Activated naive CD4-positive, alpha-beta T cell treated with anti-CD3 and anti-CD28 coated beads, Interleukin-2, amount 10 ng/mL, durations not matched to agents 7 days and 5 days (primary cell): ENCODE measurements around the gene RNF151.
A peak's percentile ranks its signal among the peaks of the same experiment; 100 is the strongest.

Source experiments
- CTCF ChIA-PET: fragments of 350-600 bp; sonication (Branson Sonifier 250); formaldehyde crosslinking; loops from one replicate; lab custom pipeline; 2021; ENCODE audit warnings: antibody characterized with exemption; lab: Charles Lee
- DNase-seq: peaks from one replicate; pipeline ENCODE4 v3.0.0-alpha.2; 2020
- H3K27ac Mint-ChIP-seq: one replicate; pipeline ENCODE4 v1.8.0; 2021; ENCODE audit warnings: mild to moderate bottlenecking, moderate library complexity, mixed read lengths
- H3K27me3 Mint-ChIP-seq: one replicate; pipeline ENCODE4 v1.8.0; 2021; ENCODE audit warnings: mild to moderate bottlenecking, mixed read lengths
- H3K36me3 Mint-ChIP-seq: one replicate; pipeline ENCODE4 v1.8.0; 2021; ENCODE audit warnings: mixed read lengths
- H3K4me1 Mint-ChIP-seq: one replicate; pipeline ENCODE4 v1.8.0; 2021; ENCODE audit warnings: mixed read lengths
- H3K4me3 Mint-ChIP-seq: one replicate; pipeline ENCODE4 v1.8.0; 2021; ENCODE audit warnings: mild to moderate bottlenecking, moderate library complexity, mixed read lengths
- H3K9me3 Mint-ChIP-seq: one replicate; pipeline ENCODE4 v1.8.0; 2021; ENCODE audit warnings: mixed read lengths

Gene RNF151

DNA sequence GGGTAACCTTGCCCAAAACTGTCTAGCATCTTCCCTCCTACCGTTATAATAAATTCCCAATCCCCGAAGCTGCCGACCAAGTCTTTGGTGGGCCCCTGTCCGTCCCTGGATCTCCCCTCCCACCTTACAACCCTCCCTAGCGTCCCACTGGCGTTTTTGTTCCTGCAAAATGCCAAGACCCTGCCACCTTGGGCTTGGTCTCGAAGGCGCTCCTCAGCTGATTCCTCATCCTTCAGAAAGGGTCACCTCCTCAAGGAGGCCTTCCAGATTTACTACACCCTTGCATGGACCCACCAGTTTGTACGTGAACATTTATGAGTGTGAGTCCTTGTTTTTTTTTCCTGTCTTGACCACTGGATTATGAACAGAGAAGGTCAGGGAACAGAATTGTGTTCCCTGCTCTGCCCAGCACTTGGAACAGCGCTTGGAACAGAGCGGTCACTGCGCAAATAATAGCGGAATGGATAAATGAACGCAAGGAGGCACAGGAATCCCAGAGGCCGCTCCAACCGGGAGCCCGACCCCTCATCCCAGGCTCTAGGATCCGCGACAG lies 16.4 kb downstream of the RNF151 start:
- CTCF ChIA-PET, result interaction anchor here (1.1 kb wide), 1 partner anchor 21 kb away, joined by 5 read pairs; no protein-coding TSS in a partner anchor
- Mint-ChIP-seq H3K27me3 (peaks cover 71% of the 10 kb centered on the region), H3K27ac (peak overlapping the region; percentile 52), H3K4me1 (peaks cover 22% of the 10 kb centered on the region), H3K9me3 (no peaks in the 10 kb centered on the region), H3K4me3 (peak overlapping the region; percentile 80), H3K36me3 (peaks cover 10% of the 10 kb centered on the region)
- no peak for DNase-seq

DNA sequence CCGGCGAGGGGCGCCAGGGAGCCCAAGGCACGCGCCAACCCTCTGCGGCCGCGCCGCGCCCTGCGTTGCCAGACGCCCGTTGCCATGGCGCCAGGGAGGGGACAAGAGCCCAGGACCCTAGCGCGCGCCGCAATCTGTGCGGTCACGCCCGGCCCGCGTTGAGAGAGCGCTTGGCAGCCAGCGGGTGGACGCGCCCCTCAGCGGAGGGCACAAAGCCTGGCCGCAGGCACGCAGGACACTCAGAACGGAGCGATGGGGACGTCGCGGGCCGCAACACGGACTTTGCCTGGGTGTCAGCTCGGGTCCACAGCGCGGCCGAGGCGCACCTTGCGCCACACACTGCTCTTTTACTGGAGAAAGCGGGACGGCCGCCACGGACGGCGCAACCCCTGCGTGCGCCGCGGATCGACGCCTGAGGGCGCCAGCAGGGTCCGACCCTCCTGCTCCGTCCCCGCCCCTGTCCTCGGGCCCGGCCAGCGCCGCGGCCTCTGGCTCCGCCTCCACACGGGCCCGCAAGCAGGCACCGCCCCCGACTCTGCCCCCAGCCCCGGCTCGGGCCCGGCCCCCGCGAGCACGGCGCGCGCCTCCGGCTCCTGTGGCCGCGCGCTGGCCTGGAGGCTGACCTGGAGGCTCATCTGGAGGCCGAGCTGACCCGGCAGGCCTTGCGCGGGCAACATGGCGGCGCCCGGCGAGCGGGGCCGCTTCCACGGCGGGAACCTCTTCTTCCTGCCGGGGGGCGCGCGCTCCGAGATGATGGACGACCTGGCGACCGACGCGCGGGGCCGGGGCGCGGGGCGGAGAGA lies 17.1 kb downstream of the RNF151 start, which contains the start of gene GFER:
TSS of gene GFER (plus strand) at position 650 of the 803 bp plus-strand sequence. CDS start at position 676, 26 bp downstream.
- H3K4me1 Mint-ChIP-seq, result peaks cover 25% of the 10 kb centered on the region
- DNase-seq, result peak; percentile 80
- peaks cover 13% of the 10 kb centered on the region for H3K36me3 Mint-ChIP-seq
- H3K9me3 Mint-ChIP-seq, result no peaks in the 10 kb centered on the region
- H3K27ac Mint-ChIP-seq, result peak within 1 kb of the TSS; percentile 71
- H3K4me3 Mint-ChIP-seq, result peak within 1 kb of the TSS; percentile 80
- CTCF ChIA-PET, result interaction anchor here (1.5 to 1.7 kb wide), 2 partner anchors 12 to 20 kb away, joined by 5 read pairs; partner anchors contain the start of gene TBL3
- H3K27me3 Mint-ChIP-seq, result peaks cover 78% of the 10 kb centered on the region

DNA sequence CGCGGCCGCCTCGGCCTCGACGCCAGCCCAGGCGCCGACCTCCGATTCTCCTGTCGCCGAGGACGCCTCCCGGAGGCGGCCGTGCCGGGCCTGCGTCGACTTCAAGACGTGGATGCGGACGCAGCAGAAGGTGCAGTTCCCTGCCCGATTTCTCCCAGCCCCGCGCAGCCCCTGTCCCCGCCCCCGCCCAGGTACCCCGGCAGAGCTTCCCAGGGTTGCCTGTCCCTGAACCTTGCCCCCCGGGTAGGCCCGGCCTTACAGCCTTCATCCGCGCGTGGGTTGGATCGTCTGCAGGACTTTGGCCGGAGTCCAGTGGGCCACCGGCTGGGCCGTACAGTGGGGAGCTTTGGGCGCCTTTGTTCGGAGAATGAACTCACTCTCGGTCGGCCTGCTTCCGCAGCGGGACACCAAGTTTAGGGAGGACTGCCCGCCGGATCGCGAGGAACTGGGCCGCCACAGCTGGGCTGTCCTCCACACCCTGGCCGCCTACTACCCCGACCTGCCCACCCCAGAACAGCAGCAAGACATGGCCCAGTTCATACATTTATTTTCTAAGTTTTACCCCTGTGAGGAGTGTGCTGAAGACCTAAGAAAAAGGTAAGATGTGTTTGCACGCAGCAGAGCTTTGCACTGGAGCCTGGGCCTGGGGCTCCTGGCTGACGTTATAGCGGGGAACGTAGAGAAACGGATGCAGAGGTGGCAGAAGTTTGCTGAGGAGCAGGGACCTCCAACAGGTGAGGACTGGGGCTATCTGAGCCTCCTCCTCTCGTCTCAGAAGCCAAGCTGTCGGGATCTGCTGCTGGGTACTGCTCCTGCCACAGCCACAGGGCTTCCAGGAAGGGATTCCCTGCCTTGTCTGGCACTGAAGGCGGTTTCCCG lies 17.9 kb downstream of the RNF151 start:
- Mint-ChIP-seq H3K4me1 (peaks cover 28% of the 10 kb centered on the region), H3K9me3 (no peaks in the 10 kb centered on the region), H3K27ac (peak overlapping the region; percentile 71), H3K36me3 (peaks cover 13% of the 10 kb centered on the region), H3K4me3 (peak overlapping the region; percentile 80), H3K27me3 (peaks cover 82% of the 10 kb centered on the region)
- CTCF ChIA-PET, result interaction anchor here (1.3 to 1.7 kb wide), 3 partner anchors 13 to 20 kb away, joined by 3 to 5 read pairs (median 5); partner anchors contain the start of gene TBL3
- no peak for DNase-seq

DNA sequence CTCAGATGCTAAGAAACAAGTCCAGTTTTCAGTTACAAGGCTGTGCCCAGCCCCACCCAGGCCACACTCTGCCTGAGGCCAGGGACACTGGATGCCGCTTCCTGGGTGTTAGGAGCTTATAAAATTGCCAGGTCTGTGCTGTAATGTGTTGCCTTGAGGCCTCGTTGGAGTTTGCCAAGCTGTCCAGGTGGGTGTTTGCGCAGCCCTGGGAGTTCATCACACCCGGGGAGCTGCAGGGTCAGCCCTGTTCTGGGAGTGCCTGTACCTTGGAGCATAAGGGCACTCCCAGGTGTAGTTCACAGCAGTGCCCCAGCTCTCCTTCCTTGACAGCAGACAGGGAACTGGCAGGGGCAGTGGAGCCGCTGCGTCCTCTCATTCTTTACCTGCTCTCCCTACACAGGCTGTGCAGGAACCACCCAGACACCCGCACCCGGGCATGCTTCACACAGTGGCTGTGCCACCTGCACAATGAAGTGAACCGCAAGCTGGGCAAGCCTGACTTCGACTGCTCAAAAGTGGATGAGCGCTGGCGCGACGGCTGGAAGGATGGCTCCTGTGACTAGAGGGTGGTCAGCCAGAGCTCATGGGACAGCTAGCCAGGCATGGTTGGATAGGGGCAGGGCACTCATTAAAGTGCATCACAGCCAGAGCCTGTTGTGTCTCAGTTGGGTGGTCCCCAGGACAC lies 19.0 kb downstream of the RNF151 start:
- Mint-ChIP-seq H3K27me3 (peaks cover 78% of the 10 kb centered on the region), H3K27ac (peak overlapping the region; percentile 19), H3K9me3 (no peaks in the 10 kb centered on the region), H3K4me3 (peak overlapping the region; percentile 80), H3K36me3 (peaks cover 13% of the 10 kb centered on the region), H3K4me1 (peaks cover 31% of the 10 kb centered on the region)
- CTCF ChIA-PET, result interaction anchor here (1.3 to 1.7 kb wide), 2 partner anchors 14 to 17 kb away, joined by 3 to 5 read pairs; partner anchors contain the start of gene TBL3
- DNase-seq, result no peak

DNA sequence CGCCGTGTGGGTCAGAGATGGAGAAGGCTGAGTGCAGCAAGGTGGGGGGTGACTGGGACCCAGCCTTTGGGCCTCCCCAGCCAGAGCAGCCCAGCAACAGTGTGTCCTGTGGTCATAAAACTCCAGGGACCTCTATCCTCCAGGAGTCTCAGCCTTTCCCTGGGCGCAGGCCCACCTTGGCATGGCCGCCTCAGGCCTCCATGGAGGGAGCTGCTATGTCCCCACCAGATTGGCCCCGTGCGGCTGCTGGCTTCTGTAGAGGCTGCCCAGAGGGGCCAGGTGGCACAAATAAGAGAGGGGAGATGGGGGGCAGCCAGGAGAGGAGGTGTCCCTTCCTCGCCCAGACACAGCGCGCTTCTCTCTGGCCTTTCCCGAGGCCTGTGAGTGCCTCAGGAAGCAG lies 20.5 kb downstream of the RNF151 start:
- CTCF ChIA-PET, result interaction anchor here (0.6 to 1.9 kb wide), 2 partner anchors 17 to 408 kb away, joined by 3 to 5 read pairs; no protein-coding TSS in a partner anchor
- DNase-seq, result no peak
- Mint-ChIP-seq H3K27me3 (peaks cover 77% of the 10 kb centered on the region), H3K4me1 (peaks cover 41% of the 10 kb centered on the region), H3K4me3 (no peak overlapping the region), H3K9me3 (no peaks in the 10 kb centered on the region), H3K36me3 (peaks cover 13% of the 10 kb centered on the region), H3K27ac (no peak overlapping the region)

DNA sequence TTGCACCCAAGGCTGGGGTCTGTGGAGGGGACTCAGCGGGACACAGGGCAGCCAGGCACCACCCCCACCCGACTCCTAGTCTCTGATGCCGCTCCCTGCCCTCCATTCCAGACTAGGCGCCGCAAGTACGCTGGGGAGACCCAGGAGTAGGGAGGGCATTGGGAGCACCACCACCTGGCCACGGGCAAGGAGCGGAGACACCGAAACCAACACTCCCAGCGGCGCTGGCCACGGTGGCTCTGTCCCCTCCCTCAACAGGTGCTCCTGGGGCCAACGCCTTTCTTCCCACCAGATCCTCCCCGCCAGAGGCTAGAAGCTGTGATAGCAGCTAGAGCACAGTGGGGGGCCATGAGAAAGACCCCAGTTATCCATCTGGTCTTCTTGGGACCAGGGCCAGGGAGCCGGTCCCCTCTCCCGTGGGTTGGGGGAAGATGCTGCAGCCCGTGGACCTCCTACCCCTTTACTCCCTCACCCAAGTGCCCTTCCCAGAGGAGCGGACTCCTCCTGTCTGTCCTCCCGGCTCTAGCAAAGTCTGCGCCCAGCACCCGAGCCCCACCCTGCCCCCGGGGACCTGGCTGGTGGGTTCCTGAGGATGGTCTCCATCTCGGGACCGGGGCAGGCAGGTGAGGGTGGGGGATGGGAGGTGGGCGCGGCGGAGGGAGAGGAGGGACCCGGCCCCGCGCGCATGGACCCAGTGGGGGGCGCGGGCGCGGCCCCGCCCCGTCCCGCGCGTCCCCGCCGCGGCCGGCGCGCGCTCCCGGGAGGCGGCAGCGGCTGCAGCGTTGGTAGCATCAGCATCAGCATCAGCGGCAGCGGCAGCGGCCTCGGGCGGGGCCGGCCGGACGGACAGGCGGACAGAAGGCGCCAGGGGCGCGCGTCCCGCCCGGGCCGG lies 22.8 kb downstream of the RNF151 start, which contains the start of gene SYNGR3:
TSS of gene SYNGR3 (plus strand) at position 762 of the 892 bp plus-strand sequence. CDS start 133 bp downstream, outside the sequence.
- peaks cover 63% of the 10 kb centered on the region for H3K27me3 Mint-ChIP-seq
- DNase-seq, result no peak
- peaks cover 11% of the 10 kb centered on the region for H3K36me3 Mint-ChIP-seq
- H3K4me3 Mint-ChIP-seq, result peak within 1 kb of the TSS; percentile 65
- no peak within 1 kb of the TSS for H3K27ac Mint-ChIP-seq
- H3K4me1 Mint-ChIP-seq, result peaks cover 38% of the 10 kb centered on the region
- no peaks in the 10 kb centered on the region for H3K9me3 Mint-ChIP-seq
- CTCF ChIA-PET, result interaction anchor here (1.4 kb wide), 1 partner anchor 15 kb away, joined by 3 read pairs; no protein-coding TSS in a partner anchor

DNA sequence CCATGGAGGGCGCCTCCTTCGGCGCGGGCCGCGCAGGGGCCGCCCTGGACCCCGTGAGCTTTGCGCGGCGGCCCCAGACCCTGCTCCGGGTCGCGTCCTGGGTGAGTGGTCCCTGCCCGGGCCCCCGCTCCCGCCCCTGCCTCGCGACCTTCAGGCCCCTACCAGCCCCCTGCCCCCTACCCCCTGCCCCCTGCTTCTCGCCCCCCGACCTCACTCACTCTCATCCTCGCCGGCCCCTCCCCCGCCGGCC lies 23.4 kb downstream of the RNF151 start:
- Mint-ChIP-seq H3K36me3 (peaks cover 11% of the 10 kb centered on the region), H3K4me1 (peaks cover 32% of the 10 kb centered on the region)

DNA sequence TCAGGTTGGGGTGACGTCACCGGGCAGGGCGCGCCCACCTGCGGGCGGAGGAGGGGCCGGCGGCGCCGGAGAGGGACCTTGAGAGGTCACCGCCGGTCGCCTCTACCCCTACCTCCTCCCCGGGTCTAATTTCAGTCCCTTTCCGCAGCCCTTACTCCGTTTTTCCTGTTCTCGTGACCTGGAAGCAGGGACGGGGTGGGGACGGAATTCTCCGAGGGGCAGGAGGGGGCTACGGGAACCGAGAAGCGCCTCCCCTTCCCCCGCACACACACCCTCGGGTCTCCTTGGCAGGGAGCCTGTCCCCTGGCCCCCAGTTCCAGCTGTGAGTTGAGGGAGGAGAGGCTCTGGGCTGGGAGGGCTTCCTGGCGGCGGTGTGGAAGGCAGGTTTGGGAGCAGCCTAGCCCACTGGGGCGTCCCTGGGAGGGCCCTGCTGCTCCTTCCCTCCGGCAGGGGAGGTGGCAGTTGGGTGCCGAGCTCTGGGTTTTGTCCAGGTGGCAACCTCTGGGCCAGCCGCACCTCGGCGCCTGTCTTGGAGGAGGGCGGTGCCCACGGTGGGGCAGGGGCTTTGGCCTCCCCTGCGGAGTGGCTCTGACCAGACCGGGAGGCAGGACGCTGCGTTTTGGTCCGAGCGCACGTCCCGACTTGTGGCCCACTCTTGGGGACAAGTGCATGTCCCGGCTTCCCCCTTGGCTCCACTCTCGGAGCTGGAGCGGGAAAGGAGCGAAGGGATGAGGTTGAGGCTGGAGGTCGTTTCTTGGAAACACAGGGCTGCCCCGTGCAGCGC lies 23.9 kb downstream of the RNF151 start:
- Mint-ChIP-seq H3K27ac (peak overlapping the region; percentile 69), H3K36me3 (peaks cover 11% of the 10 kb centered on the region), H3K4me1 (peaks cover 27% of the 10 kb centered on the region), H3K9me3 (no peaks in the 10 kb centered on the region), H3K4me3 (peak overlapping the region; percentile 65), H3K27me3 (peaks cover 60% of the 10 kb centered on the region)
- CTCF ChIA-PET, result interaction anchor here (1.6 kb wide), 1 partner anchor 13 kb away, joined by 8 read pairs; no protein-coding TSS in a partner anchor
- peak; percentile 63 for DNase-seq

More for the DNA sequence above, 23.4 kb downstream of the RNF151 start:
- Mint-ChIP-seq H3K4me3 (no peak overlapping the region), H3K27me3 (peaks cover 60% of the 10 kb centered on the region), H3K9me3 (no peaks in the 10 kb centered on the region), H3K27ac (no peak overlapping the region)
- DNase-seq, result no peak
- CTCF ChIA-PET, result no interaction called here

DNA sequence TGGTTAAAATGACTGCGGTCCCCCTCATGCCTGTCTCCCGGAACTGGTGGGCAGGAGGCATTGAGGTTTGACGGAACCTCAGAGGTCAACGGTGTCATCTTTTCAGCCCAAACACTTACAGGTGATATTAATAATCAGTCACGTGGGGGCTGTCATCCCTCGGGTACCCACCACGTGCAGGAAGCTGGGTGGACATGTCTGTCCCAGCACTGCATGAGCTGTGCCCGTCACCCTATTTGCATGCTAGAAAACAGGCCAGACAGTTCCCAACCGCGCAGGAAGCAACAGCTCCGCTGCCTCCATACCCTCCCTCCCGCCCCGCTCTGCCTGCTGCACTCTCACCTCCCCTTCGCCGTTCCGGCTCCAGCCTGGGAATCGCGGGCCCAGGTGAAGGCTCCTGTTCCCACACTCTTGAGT lies 24.5 kb downstream of the RNF151 start:
- peaks cover 11% of the 10 kb centered on the region for H3K36me3 Mint-ChIP-seq
- H3K4me1 Mint-ChIP-seq, result peaks cover 23% of the 10 kb centered on the region
- peak overlapping the region; percentile 69 for H3K27ac Mint-ChIP-seq
- CTCF ChIA-PET, result interaction anchor here (1.6 kb wide), 1 partner anchor 13 kb away, joined by 8 read pairs; no protein-coding TSS in a partner anchor
- no peaks in the 10 kb centered on the region for H3K9me3 Mint-ChIP-seq
- peak overlapping the region; percentile 65 for H3K4me3 Mint-ChIP-seq
- DNase-seq, result peak; percentile 61
- peaks cover 60% of the 10 kb centered on the region for H3K27me3 Mint-ChIP-seq

DNA sequence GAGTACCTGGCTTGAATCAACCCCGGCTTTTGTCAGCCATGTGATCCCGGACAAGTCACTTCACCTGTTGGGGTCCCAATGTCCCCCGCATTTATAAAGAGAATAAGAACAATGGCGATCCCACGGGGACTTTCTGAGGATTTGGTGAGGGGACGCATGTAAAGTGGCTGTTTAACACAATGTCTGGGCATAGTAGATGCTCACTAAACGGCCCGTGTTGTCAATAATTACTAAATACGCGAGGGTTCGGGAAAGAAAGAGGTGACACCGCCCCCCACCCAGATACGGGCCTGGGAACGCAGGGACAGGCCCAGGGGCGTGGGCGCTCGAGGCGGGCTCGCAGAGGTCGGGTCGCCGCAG lies 24.9 kb downstream of the RNF151 start:
- CTCF ChIA-PET, result interaction anchor here (1.6 kb wide), 1 partner anchor 12 kb away, joined by 8 read pairs; no protein-coding TSS in a partner anchor
- peaks cover 56% of the 10 kb centered on the region for H3K27me3 Mint-ChIP-seq
- peak overlapping the region; percentile 35 for H3K27ac Mint-ChIP-seq
- H3K9me3 Mint-ChIP-seq, result no peaks in the 10 kb centered on the region
- peaks cover 23% of the 10 kb centered on the region for H3K4me1 Mint-ChIP-seq
- no peak for DNase-seq
- peak overlapping the region; percentile 65 for H3K4me3 Mint-ChIP-seq
- peaks cover 7% of the 10 kb centered on the region for H3K36me3 Mint-ChIP-seq

DNA sequence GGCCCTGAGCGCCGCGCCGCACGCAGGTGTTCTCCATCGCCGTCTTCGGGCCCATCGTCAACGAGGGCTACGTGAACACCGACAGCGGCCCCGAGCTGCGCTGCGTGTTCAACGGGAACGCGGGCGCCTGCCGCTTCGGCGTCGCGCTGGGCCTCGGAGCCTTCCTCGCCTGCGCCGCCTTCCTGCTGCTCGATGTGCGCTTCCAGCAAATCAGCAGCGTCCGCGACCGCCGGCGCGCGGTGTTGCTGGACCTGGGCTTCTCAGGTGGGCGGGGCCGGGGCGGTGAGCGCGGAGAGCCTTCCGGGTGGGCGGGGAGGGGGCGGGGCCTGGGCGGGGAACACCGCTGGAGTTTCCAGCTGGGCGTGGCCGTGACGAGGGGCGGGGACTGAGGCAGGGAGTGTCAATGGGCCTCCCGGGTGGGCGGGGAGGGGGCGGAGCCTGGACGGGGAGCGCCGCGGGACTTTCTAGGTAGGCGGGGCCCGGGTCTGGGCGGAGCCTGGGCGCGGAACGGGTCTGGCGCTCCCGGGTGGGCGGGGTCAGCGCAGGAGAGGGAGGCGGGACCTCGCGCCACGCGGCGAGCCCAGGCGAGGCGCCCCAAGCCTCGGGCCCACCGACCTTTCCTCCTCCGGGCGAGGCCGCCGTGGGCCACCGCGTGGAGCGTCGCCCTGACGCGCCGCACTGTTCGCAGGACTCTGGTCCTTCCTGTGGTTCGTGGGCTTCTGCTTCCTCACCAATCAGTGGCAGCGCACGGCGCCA lies 25.5 kb downstream of the RNF151 start:
- Mint-ChIP-seq H3K4me1 (peaks cover 23% of the 10 kb centered on the region), H3K4me3 (peak overlapping the region; percentile 65), H3K27me3 (peaks cover 51% of the 10 kb centered on the region), H3K9me3 (no peaks in the 10 kb centered on the region), H3K27ac (peak overlapping the region; percentile 58), H3K36me3 (peaks cover 2% of the 10 kb centered on the region)
- CTCF ChIA-PET, result interaction anchor here (1.6 kb wide), 1 partner anchor 12 kb away, joined by 8 read pairs; no protein-coding TSS in a partner anchor
- DNase-seq, result peak; percentile 99
